GM12878 (cell line): Measurements from ENCODE around the gene KHDC1L. TPM values are rescaled to one million over a fixed set of nuclear protein-coding genes. Genes with fewer than 3 reads are reported as not detected.

Experiments used
- ATAC-seq: fragments of 200-7000 bp; cut with Tn5 transposase; 3 replicates; pipeline ENCODE4 v1.9.1; 2020; ENCODE audit warnings: mild to moderate bottlenecking, moderate library complexity
- BruUV-seq: library from RNA; stranded (reverse); fragments of 400-500 nt; replicated peaks from 2 replicates; lab custom pipeline; 2021; lab: Mats Ljungman, UMichigan
- CTCF ChIA-PET: fragments of 300-600 bp; sonication (Branson Sonifier 250); formaldehyde crosslinking; extraction: SDS; loops from one replicate; lab custom pipeline; 2021; ENCODE audit warnings: inconsistent platforms; lab: Yijun Ruan, JAX
- POLR2A ChIA-PET: fragments of 350-600 bp; formaldehyde crosslinking; extraction: SDS; loops from one replicate; lab custom pipeline; 2021; ENCODE audit warnings: inconsistent platforms; lab: Charles Lee
- RAD21 ChIA-PET: fragments of 300-600 bp; sonication (Branson Sonifier 250); formaldehyde crosslinking; loops from one replicate; lab custom pipeline; 2023; ENCODE audit warnings: antibody characterized with exemption; ENCODE audit not compliant: unreplicated experiment; lab: Charles Lee
- SMC1A ChIA-PET: fragments of 300-600 bp; sonication (Branson Sonifier 250); formaldehyde crosslinking; loops from one replicate; lab custom pipeline; 2023; ENCODE audit not compliant: unreplicated experiment, uncharacterized antibody; lab: Charles Lee
- DNase-seq: peaks from one replicate; pipeline ENCODE4 v3.0.0-alpha.2; 2011; ENCODE audit warnings: low read depth, low spot score
- FAIRE-seq: peaks from 3 replicates; lab custom pipeline; 2011; peaks lifted over from hg19 to GRCh38; lab: Jason Lieb, UNC
- H2AFZ ChIP-seq: 2 replicates; pipeline ENCODE4 v1.6.0; 2011; ENCODE audit warnings: low read depth, low read length, control low read depth; ENCODE audit not compliant: control insufficient read depth
- H3K27ac ChIP-seq: 2 replicates; pipeline ENCODE4 v1.5.1; 2011; ENCODE audit warnings: control low read depth; ENCODE audit not compliant: control insufficient read depth, insufficient read depth
- H3K27me3 ChIP-seq, 2 experiments: replicated peaks in 1 of 2; 2 replicates each; pipeline versions ENCODE4 v1.6.0 to v1.6.1; 2011; ENCODE audit warnings: low read length in 1 of 2; ENCODE audit not compliant: control insufficient read depth in 2 of 2, insufficient read depth in 2 of 2
- H3K36me3 ChIP-seq, 2 experiments: 2 replicates each; pipeline ENCODE4 v1.5.1; 2011; ENCODE audit warnings: low read length in 1 of 2; ENCODE audit not compliant: control insufficient read depth in 2 of 2, insufficient read depth in 2 of 2
- H3K4me1 ChIP-seq: 2 replicates; pipeline ENCODE4 v1.6.1; 2011; ENCODE audit warnings: mild to moderate bottlenecking, low read length, moderate library complexity, mixed read lengths; ENCODE audit not compliant: control insufficient read depth, insufficient read depth
- H3K4me2 ChIP-seq: 2 replicates; pipeline ENCODE4 v1.6.0; 2011; ENCODE audit warnings: control low read depth; ENCODE audit not compliant: control insufficient read depth, insufficient read depth
- H3K4me3 ChIP-seq: fragments of 200-600 bp; sonication (generic); 2 replicates; pipeline ENCODE4 v1.5.1; 2016
- H3K79me2 ChIP-seq: 2 replicates; pipeline ENCODE4 v1.6.0; 2011; ENCODE audit warnings: low read length; ENCODE audit not compliant: control insufficient read depth, insufficient read depth
- H3K9ac ChIP-seq: 2 replicates; pipeline ENCODE4 v1.8.0; 2011; ENCODE audit warnings: low read length, control low read depth, mixed read lengths; ENCODE audit not compliant: control insufficient read depth, insufficient read depth
- H3K9me3 ChIP-seq: replicated peaks from 3 replicates; pipeline ENCODE4 v1.5.1; 2011; ENCODE audit warnings: mild to moderate bottlenecking, low read length; ENCODE audit not compliant: control insufficient read depth, insufficient read depth
- H4K20me1 ChIP-seq: 2 replicates; pipeline ENCODE4 v1.6.0; 2011; ENCODE audit not compliant: control insufficient read depth, insufficient read depth
- ASH2L ChIP-seq: fragments of 300-600, 200-600 bp; sonication (generic); IDR thresholded peaks from 2 replicates; pipeline ENCODE4 v1.6.1; 2017; ENCODE audit warnings: low read depth, mild to moderate bottlenecking, borderline replicate concordance
- CBFB ChIP-seq: IDR thresholded peaks from 2 replicates; pipeline ENCODE4 v1.6.1; 2016; ENCODE audit warnings: antibody characterized with exemption, low read depth
- CEBPZ ChIP-seq: fragments of 150-350 bp; IDR thresholded peaks from 2 replicates; pipeline ENCODE4 v1.6.1; 2016; ENCODE audit warnings: low read depth, low read length
- CREM ChIP-seq: IDR thresholded peaks from 2 replicates; pipeline ENCODE4 v1.6.1; 2014; ENCODE audit warnings: antibody characterized with exemption, low read depth
- CUX1 ChIP-seq: IDR thresholded peaks from 2 replicates; pipeline ENCODE4 v1.6.1; 2012; ENCODE audit warnings: improper control_type of control experiment, low read depth, low read length; ENCODE audit not compliant: insufficient replicate concordance
- EGR1 ChIP-seq, 2 experiments: IDR thresholded peaks; 1 replicate in 1 of 2; 2 replicates in 1 of 2; pipeline ENCODE4 v1.6.1; 2011 to 2012; ENCODE audit warnings: low read depth in 2 of 2, low read length in 2 of 2, borderline replicate concordance in 1 of 2, mild to moderate bottlenecking in 1 of 2, moderate library complexity in 1 of 2
- GATAD2B ChIP-seq: fragments of 450-650 bp; conservative IDR thresholded peaks from 2 replicates; pipeline ENCODE4 v1.6.1; 2017; ENCODE audit warnings: low read depth, mild to moderate bottlenecking, moderate library complexity
- IKZF2 ChIP-seq, 2 experiments: fragments of 450-650 bp; IDR thresholded peaks; 2 replicates each; pipeline ENCODE4 v1.6.1; 2017; ENCODE audit warnings: mild to moderate bottlenecking in 2 of 2, moderate library complexity in 2 of 2
- LARP7 ChIP-seq: fragments of 450-650 bp; IDR thresholded peaks from 2 replicates; pipeline ENCODE4 v1.6.1; 2017; ENCODE audit warnings: mild to moderate bottlenecking
- MEF2B ChIP-seq: fragments of 450-650 bp; IDR thresholded peaks from 2 replicates; pipeline ENCODE4 v1.6.1; 2018; ENCODE audit warnings: mild to moderate bottlenecking, moderate library complexity; ENCODE audit not compliant: partially characterized antibody, poor library complexity, severe bottlenecking
- NKRF ChIP-seq: fragments of 450-650 bp; conservative IDR thresholded peaks from 2 replicates; pipeline ENCODE4 v1.6.1; 2017; ENCODE audit warnings: mild to moderate bottlenecking, moderate library complexity
- POLR2AphosphoS5 ChIP-seq: IDR thresholded peaks from 2 replicates; pipeline ENCODE4 v1.6.1; 2011; ENCODE audit warnings: mild to moderate bottlenecking, low read length, inconsistent platforms
- SMC3 ChIP-seq: IDR thresholded peaks from 2 replicates; pipeline ENCODE4 v1.6.1; 2011; ENCODE audit warnings: low read length, improper control_type of control experiment, borderline replicate concordance
- ZNF274 ChIP-seq: IDR thresholded peaks from one replicate; pipeline ENCODE4 v1.8.0; 2011; ENCODE audit not compliant: insufficient read length, insufficient read depth
- ZNF622 ChIP-seq: fragments of 450-650 bp; IDR thresholded peaks from 2 replicates; pipeline ENCODE4 v1.6.1; 2017; ENCODE audit warnings: mild to moderate bottlenecking, inconsistent platforms
- whole genome bisulfite sequencing: methylation state at CpG from one replicate; pipeline ENCODE4 v1.1.6; 2016; ENCODE audit warnings: low lambda C conversion rate; ENCODE audit not compliant: insufficient replicate concordance, insufficient coverage; ENCODE audit errors: missing lambda C conversion rate; 5-methylcytosine and 5-hydroxymethylcytosine counted together
- in situ Hi-C: fragments of 300-500 bp; cut with MboI; formaldehyde crosslinking; loops from 9 replicates; pipeline ENCODE4 v1.14.3; 2018; ENCODE audit warnings: mixed read lengths
- intact Hi-C: fragments of 100-400 bp; cut with micrococcal nuclease; formaldehyde crosslinking; loops from one replicate; pipeline ENCODE4 v1.14.2; 2022; ENCODE audit not compliant: unreplicated experiment
- polyA plus RNA-seq, 11 experiments: library from polyadenylated mRNA; depleted of rRNA in 4 of 11; unstranded in 6 of 11; stranded (reverse) in 5 of 11; fragments of >200 nt; fragmentation: Nextera tagmentation in 4 of 11; fragmentation: Illumina TruSeq in 1 of 11; extraction: Ambion mirVana in 4 of 11; extraction: Trizol in 1 of 11; gene quantifications; 1 replicate in 1 of 11; 2 replicates in 10 of 11; pipeline versions ENCODE4 v1.2.1 to v1.2.3, GENCODE V29; 2011 to 2016; ENCODE audit warnings: inconsistent platforms in 2 of 11, missing spikeins in 2 of 11, low read depth in 1 of 11
- total RNA-seq, 4 experiments: library from RNA; depleted of rRNA in 3 of 4; stranded (reverse); fragments of >200 nt in 3 of 4; fragmentation: Illumina TruSeq in 1 of 4; extraction: Trizol in 1 of 4; gene quantifications; 2 replicates each; pipeline versions ENCODE4 v1.2.1 to v1.2.3, GENCODE V29; 2013 to 2021

The KHDC1L gene
- total and polyA plus RNA-seq, 10 of the 15 experiments (the other 5 are each of a cell fraction or from before 2014, with no cell fraction given), result 0.12 to 0.37 (median 0.24) TPM; not detected in 4

- H3K27me3 ChIP-seq, result no peaks in the 10 kb centered on the region
- ATAC-seq (no peak), FAIRE-seq (no peak), DNase-seq (no peak)
- 32% methylated on average over 9 of the region's 9 CpGs for WGBS
- H3K27ac ChIP-seq, result no peak overlapping the region
- no peaks in the 10 kb centered on the region for H3K9me3 ChIP-seq
- H3K4me2 ChIP-seq, result no peak overlapping the region
- POLR2A ChIA-PET, result no interaction called here
- no peaks in the 10 kb centered on the region for H3K36me3 ChIP-seq
- H2AFZ ChIP-seq, result no peak overlapping the region
- SMC1A ChIA-PET, result no interaction called here
- intact Hi-C loops, result no loop called here
- H4K20me1 ChIP-seq, result no peaks in the 10 kb centered on the region
- no peaks in the 10 kb centered on the region for H3K79me2 ChIP-seq
- BruUV-seq, result no TSS peak
- H3K9ac ChIP-seq, result no peak overlapping the region
- CTCF ChIA-PET, result no interaction called here
- RAD21 ChIA-PET, result no interaction called here
- H3K4me3 ChIP-seq, result no peak overlapping the region
- no peaks in the 10 kb centered on the region for H3K4me1 ChIP-seq
- in situ Hi-C loops, result no loop called here
- TF ChIP-seq ZNF274 (no peak), SMC3 (no peak), GATAD2B (no peak), ZNF622 (no peak), CEBPZ (no peak), CBFB (no peak), MEF2B (no peak), LARP7 (no peak), IKZF2 (IDR thresholded peaks at IDR 0.05) (no peak), ASH2L (no peak), CREM (no peak), NKRF (no peak), CUX1 (no peak), EGR1 (IDR thresholded peaks at IDR 0.05; ENCODE audit: borderline replicate concordance in 1 of 2, low read depth in 2 of 2, low read length in 2 of 2) (no peak), POLR2AphosphoS5 (no peak)
- TF ChIP-seq, all 136 proteins: peak for 0
Observed at GRCh38 chr6:73209117-73209516, 16.2 kb downstream of the KHDC1L start.
